IMR-90 (cell line): ENCODE data around the gene EXT2.

Experiments used
- BHLHE40 ChIP-seq: fragments of 150-350 bp; IDR thresholded peaks from 2 replicates; pipeline ENCODE4 v1.6.1; 2016; ENCODE audit warnings: mild to moderate bottlenecking, low read depth, low read length
- RAD21 ChIP-seq: IDR thresholded peaks from 2 replicates; pipeline ENCODE4 v1.6.1; 2012; ENCODE audit warnings: low read length, improper control_type of control experiment
- TF ChIP-seq, protein P1 (sequence below): conservative IDR thresholded peaks from 2 replicates; pipeline ENCODE4 v1.5.1; 2012; ENCODE audit warnings: mild to moderate bottlenecking, low read depth, low read length, improper control_type of control experiment

DNA sequence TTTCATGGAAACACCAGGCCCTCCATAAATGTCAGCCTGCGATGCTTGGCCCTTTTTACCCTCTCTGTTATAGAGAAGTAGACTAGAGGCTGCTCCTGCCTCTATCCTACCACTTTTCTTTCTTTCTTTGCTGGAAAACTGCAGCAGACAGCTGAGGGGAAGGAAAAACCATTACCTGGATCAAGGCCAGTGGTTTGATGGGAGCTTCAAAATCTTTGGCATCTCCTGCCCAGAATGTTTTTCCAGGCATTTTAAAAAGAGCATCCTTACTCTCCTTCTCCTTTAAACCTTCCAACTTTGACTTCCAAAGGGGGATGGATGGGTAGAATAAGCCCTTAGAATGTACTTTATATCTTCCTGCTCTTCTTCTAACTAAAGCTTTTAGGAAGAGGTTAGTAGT, 44.9 kb downstream of the EXT2 start:
- TF ChIP-seq, protein P1, sequence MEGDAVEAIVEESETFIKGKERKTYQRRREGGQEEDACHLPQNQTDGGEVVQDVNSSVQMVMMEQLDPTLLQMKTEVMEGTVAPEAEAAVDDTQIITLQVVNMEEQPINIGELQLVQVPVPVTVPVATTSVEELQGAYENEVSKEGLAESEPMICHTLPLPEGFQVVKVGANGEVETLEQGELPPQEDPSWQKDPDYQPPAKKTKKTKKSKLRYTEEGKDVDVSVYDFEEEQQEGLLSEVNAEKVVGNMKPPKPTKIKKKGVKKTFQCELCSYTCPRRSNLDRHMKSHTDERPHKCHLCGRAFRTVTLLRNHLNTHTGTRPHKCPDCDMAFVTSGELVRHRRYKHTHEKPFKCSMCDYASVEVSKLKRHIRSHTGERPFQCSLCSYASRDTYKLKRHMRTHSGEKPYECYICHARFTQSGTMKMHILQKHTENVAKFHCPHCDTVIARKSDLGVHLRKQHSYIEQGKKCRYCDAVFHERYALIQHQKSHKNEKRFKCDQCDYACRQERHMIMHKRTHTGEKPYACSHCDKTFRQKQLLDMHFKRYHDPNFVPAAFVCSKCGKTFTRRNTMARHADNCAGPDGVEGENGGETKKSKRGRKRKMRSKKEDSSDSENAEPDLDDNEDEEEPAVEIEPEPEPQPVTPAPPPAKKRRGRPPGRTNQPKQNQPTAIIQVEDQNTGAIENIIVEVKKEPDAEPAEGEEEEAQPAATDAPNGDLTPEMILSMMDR: no peak
- TF ChIP-seq RAD21 (no peak), BHLHE40 (no peak)
